Measurements from ENCODE around the gene ENTHD1. TPM values are rescaled to one million over a fixed set of nuclear protein-coding genes. Genes with fewer than 3 reads are reported as not detected.

Gene ENTHD1
- total RNA-seq, 2 experiments from 2014 or later = 0.34 TPM

GRCh38 chr22:39924286-39924685 lies 30.7 kb upstream of the ENTHD1 start:
- H3K4me3 Mint-ChIP-seq = no peak overlapping the region
- H3K27me3 Mint-ChIP-seq = no peaks in the 10 kb centered on the region
- intact Hi-C loops (cut with micrococcal nuclease) = loop anchor here (5.0 kb wide), 1 partner anchor 38 kb away; the partner anchor contains the start of gene TMA7B
- peaks cover 41% of the 10 kb centered on the region for H3K36me3 Mint-ChIP-seq (ENCODE audit: low read depth)
- ChIA-PET CTCF (interaction anchor here (1.1 to 11.3 kb wide), 11 partner anchors 10 to 431 kb away, joined by 3 to 130 read pairs (median 9); no protein-coding TSS in a partner anchor), POLR2A (interaction anchor here (0.6 to 10.2 kb wide), 9 partner anchors 7 to 151 kb away, joined by 3 to 270 read pairs (median 11); no protein-coding TSS in a partner anchor)
- no peak for TF ChIP-seq CTCF (IDR thresholded peaks at IDR 0.05)
- ATAC-seq (no peak), DNase-seq (peak; percentile 52)
- no peaks in the 10 kb centered on the region for H3K9me3 Mint-ChIP-seq
- H3K27ac Mint-ChIP-seq = no peak overlapping the region
- H3K4me1 Mint-ChIP-seq (ENCODE audit: low read depth) = peaks cover 60% of the 10 kb centered on the region

- no peak for TF ChIP-seq CTCF (IDR thresholded peaks at IDR 0.05)
- no peak overlapping the region for H3K27ac Mint-ChIP-seq
- ChIA-PET CTCF (interaction anchor here (1.2 to 11.3 kb wide), 8 partner anchors 10 to 394 kb away, joined by 4 to 130 read pairs (median 12); no protein-coding TSS in a partner anchor), POLR2A (interaction anchor here (0.7 to 10.2 kb wide), 10 partner anchors 6 to 132 kb away, joined by 3 to 270 read pairs (median 8); no protein-coding TSS in a partner anchor)
- H3K27me3 Mint-ChIP-seq = no peaks in the 10 kb centered on the region
- H3K36me3 Mint-ChIP-seq (ENCODE audit: low read depth) = peaks cover 41% of the 10 kb centered on the region
- ATAC-seq = no peak
- peaks cover 63% of the 10 kb centered on the region for H3K4me1 Mint-ChIP-seq (ENCODE audit: low read depth)
- H3K4me3 Mint-ChIP-seq = no peak overlapping the region
- no peaks in the 10 kb centered on the region for H3K9me3 Mint-ChIP-seq
- intact Hi-C loops (cut with micrococcal nuclease) = loop anchor here (5.0 kb wide), 1 partner anchor 39 kb away; the partner anchor contains the start of gene TMA7B
- no peak for DNase-seq
Observed at GRCh38 chr22:39923696-39924095, 30.1 kb upstream of the ENTHD1 start.

GRCh38 chr22:39920134-39920743 lies 26.7 kb upstream of the ENTHD1 start:
- no peaks in the 10 kb centered on the region for H3K9me3 Mint-ChIP-seq
- ATAC-seq = peak; percentile 75
- peak overlapping the region; percentile 93 for H3K27ac Mint-ChIP-seq
- TF ChIP-seq CTCF (IDR thresholded peaks at IDR 0.05) = no peak
- H3K27me3 Mint-ChIP-seq = no peaks in the 10 kb centered on the region
- peaks cover 80% of the 10 kb centered on the region for H3K4me1 Mint-ChIP-seq (ENCODE audit: low read depth)
- peak; percentile 83 for DNase-seq
- intact Hi-C loops (cut with micrococcal nuclease) = loop anchor here (5.0 kb wide), 1 partner anchor 42 kb away; the partner anchor contains the start of gene TMA7B
- peaks cover 22% of the 10 kb centered on the region for H3K36me3 Mint-ChIP-seq (ENCODE audit: low read depth)
- ChIA-PET POLR2A (interaction anchor here (0.6 to 10.2 kb wide), 15 partner anchors 9 to 397 kb away, joined by 3 to 270 read pairs (median 4); partner anchors contain the start of gene GRAP2), CTCF (interaction anchor here (1.0 to 11.3 kb wide), 6 partner anchors 9 to 105 kb away, joined by 3 to 130 read pairs (median 4); no protein-coding TSS in a partner anchor)
- H3K4me3 Mint-ChIP-seq = peak overlapping the region; percentile 65

- TF ChIP-seq CTCF (IDR thresholded peaks at IDR 0.05) = no peak
- DNase-seq (no peak), ATAC-seq (no peak)
- Mint-ChIP-seq H3K4me1 (ENCODE audit: low read depth) (peaks cover 79% of the 10 kb centered on the region), H3K4me3 (peak overlapping the region; percentile 80), H3K36me3 (ENCODE audit: low read depth) (peaks cover 16% of the 10 kb centered on the region), H3K27ac (peak overlapping the region; percentile 92), H3K9me3 (no peaks in the 10 kb centered on the region), H3K27me3 (no peaks in the 10 kb centered on the region)
- ChIA-PET POLR2A (interaction anchor here (0.6 to 4.5 kb wide), 9 partner anchors 9 to 395 kb away, joined by 3 to 97 read pairs (median 5); partner anchors contain the start of gene GRAP2), CTCF (interaction anchor here (1.1 to 3.7 kb wide), 7 partner anchors 10 to 107 kb away, joined by 3 to 19 read pairs (median 4); no protein-coding TSS in a partner anchor)
- intact Hi-C loops (cut with micrococcal nuclease) = no loop called here
Observed at GRCh38 chr22:39917776-39918495, 24.4 kb upstream of the ENTHD1 start.
